Measurements from ENCODE around the gene RASGRF1.

DNA sequence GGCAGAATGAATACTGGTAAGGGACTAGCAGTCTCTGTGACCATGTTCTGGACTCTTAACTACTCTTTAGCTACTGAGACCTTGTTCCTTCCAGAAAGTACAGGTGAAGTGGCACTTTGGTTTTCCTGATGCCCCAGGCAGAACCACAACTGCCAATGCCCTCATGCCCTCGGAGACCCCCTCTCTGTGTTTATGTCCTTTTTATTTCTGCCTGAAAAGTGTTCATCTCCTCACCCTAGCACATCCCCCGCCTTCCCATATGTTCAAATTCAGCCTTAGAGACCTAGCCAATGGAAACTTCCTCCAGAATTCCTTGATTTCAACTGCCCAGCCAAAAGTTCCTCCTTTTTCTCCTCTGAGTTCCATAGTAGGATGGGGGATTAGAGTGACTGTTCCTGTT, 23.3 kb upstream of the RASGRF1 start:
- TF ChIP-seq HDGF (IDR thresholded peaks at IDR 0.05; ENCODE audit: borderline replicate concordance) (no peak), ELF4 (IDR thresholded peaks at IDR 0.05) (no peak), SUZ12 (IDR thresholded peaks at IDR 0.05) (no peak), SP1 (IDR thresholded peaks at IDR 0.05) (no peak), BHLHE40 (IDR thresholded peaks at IDR 0.05; ENCODE audit: borderline replicate concordance) (no peak), FOXM1 (IDR thresholded peaks at IDR 0.05; ENCODE audit: borderline replicate concordance) (no peak), CTBP1 (IDR thresholded peaks at IDR 0.05; ENCODE audit: borderline replicate concordance) (no peak), TARDBP (IDR thresholded peaks at IDR 0.05) (no peak)
